IMR-90 (cell line): Measurements from ENCODE around the gene TMEM163. TPM values are rescaled to one million over a fixed set of nuclear protein-coding genes. Genes with fewer than 3 reads are reported as not detected.

ENCODE experiments used
- ATAC-seq: fragments of 200-7000 bp; cut with Tn5 transposase; 2 replicates; pipeline ENCODE4 v1.9.1; 2020; ENCODE audit warnings: low read depth, mild to moderate bottlenecking, moderate library complexity
- BruUV-seq: library from RNA; stranded (reverse); fragments of 400-500 nt; replicated peaks from 2 replicates; lab custom pipeline; 2021; lab: Mats Ljungman, UMichigan
- CTCF ChIA-PET: fragments of 300-600 bp; formaldehyde crosslinking; extraction: SDS; loops from one replicate; lab custom pipeline; 2021; ENCODE audit warnings: antibody characterized with exemption; lab: Yijun Ruan, JAX
- POLR2A ChIA-PET: fragments of 300-600 bp; sonication (Branson Sonifier 250); formaldehyde crosslinking; loops from one replicate; lab custom pipeline; 2022; ENCODE audit warnings: antibody characterized with exemption; ENCODE audit not compliant: unreplicated experiment; lab: Charles Lee
- DNase-seq: peaks from one replicate; pipeline ENCODE4 v3.0.0; 2013
- H2AFZ ChIP-seq: replicated peaks from 2 replicates; pipeline ENCODE3; 2013; ENCODE audit warnings: low read length, mild to moderate bottlenecking; ENCODE audit not compliant: poor library complexity
- H2AK5ac ChIP-seq: 2 replicates; pipeline ENCODE4 v1.6.1; 2013; ENCODE audit warnings: low read depth, low read length, inconsistent platforms
- H2AK9ac ChIP-seq: replicated peaks from 2 replicates; pipeline ENCODE3; 2013; ENCODE audit warnings: mild to moderate bottlenecking, low read depth, low read length, moderate library complexity; ENCODE audit not compliant: poor library complexity
- H2BK120ac ChIP-seq: 2 replicates; pipeline ENCODE4 v1.6.1; 2013; ENCODE audit warnings: low read depth, low read length, inconsistent platforms
- H2BK15ac ChIP-seq: 3 replicates; pipeline ENCODE4 v1.6.1; 2013; ENCODE audit warnings: low read depth, low read length, inconsistent platforms
- H2BK20ac ChIP-seq: 2 replicates; pipeline ENCODE4 v1.6.1; 2013; ENCODE audit warnings: low read depth, mild to moderate bottlenecking, inconsistent platforms, low read length, moderate library complexity
- H2BK5ac ChIP-seq: 2 replicates; pipeline ENCODE4 v1.6.1; 2013; ENCODE audit warnings: mild to moderate bottlenecking, low read depth, low read length, inconsistent platforms; ENCODE audit not compliant: poor library complexity, severe bottlenecking
- H3K14ac ChIP-seq: replicated peaks from 2 replicates; pipeline ENCODE4 v1.6.1; 2013; ENCODE audit warnings: low read depth, low read length, inconsistent platforms
- H3K18ac ChIP-seq: 2 replicates; pipeline ENCODE4 v1.6.1; 2013; ENCODE audit warnings: low read depth, low read length, control low read depth
- H3K23ac ChIP-seq: 2 replicates; pipeline ENCODE4 v1.6.1; 2013; ENCODE audit warnings: low read depth, low read length, inconsistent platforms
- H3K27ac ChIP-seq: 2 replicates; pipeline ENCODE4 v1.5.1; 2013; ENCODE audit warnings: mild to moderate bottlenecking, control low read depth, low read length; ENCODE audit not compliant: insufficient read depth
- H3K27me3 ChIP-seq: 2 replicates; pipeline ENCODE4 v1.6.1; 2013; ENCODE audit warnings: low read length; ENCODE audit not compliant: control insufficient read depth, insufficient read depth
- H3K36me3 ChIP-seq: 2 replicates; pipeline ENCODE4 v1.6.1; 2013; ENCODE audit warnings: low read length, mixed read lengths; ENCODE audit not compliant: control insufficient read depth, insufficient read depth
- H3K4ac ChIP-seq: 2 replicates; pipeline ENCODE4 v1.6.1; 2013; ENCODE audit warnings: low read depth, low read length, inconsistent platforms
- H3K4me1 ChIP-seq: 2 replicates; pipeline ENCODE4 v1.6.1; 2013; ENCODE audit warnings: low read length, mixed read lengths; ENCODE audit not compliant: control insufficient read depth, insufficient read depth
- H3K4me2 ChIP-seq: 2 replicates; pipeline ENCODE4 v1.6.1; 2013; ENCODE audit warnings: low read depth, mild to moderate bottlenecking, control low read depth, low read length, moderate library complexity
- H3K4me3 ChIP-seq: 2 replicates; pipeline ENCODE4 v1.5.1; 2013; ENCODE audit warnings: low read depth, mild to moderate bottlenecking, control low read depth, low read length, moderate library complexity; ENCODE audit not compliant: insufficient read depth
- H3K56ac ChIP-seq: 2 replicates; pipeline ENCODE4 v1.6.1; 2013; ENCODE audit warnings: low read length, inconsistent platforms; ENCODE audit not compliant: insufficient read depth; ENCODE audit errors: extremely low read depth
- H3K79me1 ChIP-seq, 2 experiments: 2 replicates each; pipeline ENCODE4 v1.6.1; 2013; ENCODE audit warnings: low read length in 2 of 2, inconsistent platforms in 1 of 2, low read depth in 1 of 2
- H3K9ac ChIP-seq: 2 replicates; pipeline ENCODE4 v1.6.1; 2013; ENCODE audit warnings: low read depth, low read length, control low read depth
- H3K9me1 ChIP-seq: 2 replicates; pipeline ENCODE4 v1.6.1; 2013; ENCODE audit warnings: low read length, inconsistent platforms; ENCODE audit not compliant: insufficient read depth
- H3K9me3 ChIP-seq: 2 replicates; pipeline ENCODE4 v1.6.1; 2013; ENCODE audit warnings: low read length; ENCODE audit not compliant: control insufficient read depth, insufficient read depth
- H4K20me1 ChIP-seq: 2 replicates; pipeline ENCODE4 v1.6.1; 2013; ENCODE audit warnings: low read length, inconsistent platforms; ENCODE audit not compliant: insufficient read depth
- H4K5ac ChIP-seq: 2 replicates; pipeline ENCODE4 v1.6.1; 2013; ENCODE audit warnings: mild to moderate bottlenecking, low read depth, low read length, control low read depth
- H4K8ac ChIP-seq, 2 experiments: 2 replicates each; pipeline ENCODE4 v1.6.1; 2013; ENCODE audit warnings: low read depth in 2 of 2, low read length in 2 of 2, control low read depth in 1 of 2, inconsistent platforms in 1 of 2
- H4K91ac ChIP-seq: 2 replicates; pipeline ENCODE4 v1.6.1; 2013; ENCODE audit warnings: low read depth, low read length, inconsistent platforms; ENCODE audit not compliant: insufficient read depth
- BHLHE40 ChIP-seq: fragments of 150-350 bp; IDR thresholded peaks from 2 replicates; pipeline ENCODE4 v1.6.1; 2016; ENCODE audit warnings: mild to moderate bottlenecking, low read depth, low read length
- FOS ChIP-seq: fragments of 150-350 bp; IDR thresholded peaks from 2 replicates; pipeline ENCODE4 v1.6.1; 2016; ENCODE audit warnings: low read depth, low read length
- MAZ ChIP-seq: IDR thresholded peaks from 2 replicates; pipeline ENCODE4 v1.6.1; 2012; ENCODE audit warnings: low read depth, mild to moderate bottlenecking, low read length, improper control_type of control experiment, moderate library complexity, borderline replicate concordance
- RCOR1 ChIP-seq: IDR thresholded peaks from 2 replicates; pipeline ENCODE4 v1.6.1; 2012; ENCODE audit warnings: mild to moderate bottlenecking, low read length, improper control_type of control experiment; ENCODE audit not compliant: insufficient replicate concordance
- WGBS, 2 experiments: methylation state at CpG; one replicate each; pipeline versions ENCODE4 v1.1.5 to v1.1.7; 2013; ENCODE audit warnings: missing lambda C conversion rate in 2 of 2; ENCODE audit not compliant: insufficient read length in 1 of 2; ENCODE audit errors: extremely low coverage in 2 of 2; 5-methylcytosine and 5-hydroxymethylcytosine counted together
- dilution Hi-C: fragments of 300-500 bp; cut with HindIII; formaldehyde crosslinking; loops from one replicate; pipeline ENCODE4 v1.14.3; 2018; ENCODE audit warnings: low sequenced_read_pairs; ENCODE audit not compliant: unreplicated experiment
- in situ Hi-C: fragments of 300-500 bp; cut with MboI; formaldehyde crosslinking; loops from 3 replicates; pipeline ENCODE4 v1.14.3; 2019; ENCODE audit warnings: low sequenced_read_pairs, inconsistent platforms, mixed read lengths
- intact Hi-C: fragments of 100-400 bp; cut with micrococcal nuclease; formaldehyde crosslinking; loops from 2 replicates; pipeline ENCODE4 v1.10.0; 2022
- polyA plus RNA-seq, 3 experiments: library from polyadenylated mRNA; depleted of rRNA; stranded (reverse); fragments of >200 nt; gene quantifications; 2 replicates each; pipeline ENCODE4 v1.2.3, GENCODE V29; 2012; ENCODE audit warnings: low replicate concordance in 1 of 3
- total RNA-seq: library from RNA; depleted of rRNA; stranded (reverse); fragments of >200 nt; gene quantifications from 2 replicates; pipeline ENCODE4 v1.2.3, GENCODE V29; 2012
- TF ChIP-seq, protein P1 (sequence below): fragments of 150-350 bp; IDR thresholded peaks from 2 replicates; pipeline ENCODE4 v1.6.1; 2016; ENCODE audit warnings: low read depth, mild to moderate bottlenecking, low read length, moderate library complexity, borderline replicate concordance

The TMEM163 gene
- total and polyA plus RNA-seq, 2 of the 4 experiments (the other 2 are of a cell fraction), result not detected

GRCh38 chr2:134594399-134594798 is 124.4 kb downstream of the TMEM163 start:
- Histone ChIP-seq H2AK9ac (no peak overlapping the region), H2BK120ac (no peak overlapping the region), H2BK15ac (no peak overlapping the region), H3K56ac (no peak overlapping the region), H3K27me3 (no peaks in the 10 kb centered on the region), H2BK5ac (no peak overlapping the region), H3K14ac (no peak overlapping the region), H3K4ac (no peak overlapping the region), H4K91ac (no peak overlapping the region), H3K27ac (no peak overlapping the region), H2AFZ (no peak overlapping the region), H3K23ac (no peak overlapping the region), H3K4me1 (no peaks in the 10 kb centered on the region), H3K18ac (no peak overlapping the region), H3K36me3 (no peaks in the 10 kb centered on the region), H3K9me3 (peaks cover 2% of the 10 kb centered on the region), H3K4me2 (no peak overlapping the region), H2AK5ac (no peak overlapping the region), H4K5ac (no peak overlapping the region), H4K20me1 (no peaks in the 10 kb centered on the region), H3K9me1 (no peaks in the 10 kb centered on the region), H3K9ac (no peak overlapping the region), H3K4me3 (no peak overlapping the region), H3K79me1 (no peaks in the 10 kb centered on the region), H4K8ac (no peak overlapping the region), H2BK20ac (no peak overlapping the region)
- dilution Hi-C loops (no loop called here), intact Hi-C loops (no loop called here), in situ Hi-C loops (no loop called here)
- ATAC-seq, result no peak
- ChIA-PET POLR2A (no interaction called here), CTCF (no interaction called here)
- no peak for DNase-seq
- no peak for TF ChIP-seq FOS
- TF ChIP-seq, protein P1, sequence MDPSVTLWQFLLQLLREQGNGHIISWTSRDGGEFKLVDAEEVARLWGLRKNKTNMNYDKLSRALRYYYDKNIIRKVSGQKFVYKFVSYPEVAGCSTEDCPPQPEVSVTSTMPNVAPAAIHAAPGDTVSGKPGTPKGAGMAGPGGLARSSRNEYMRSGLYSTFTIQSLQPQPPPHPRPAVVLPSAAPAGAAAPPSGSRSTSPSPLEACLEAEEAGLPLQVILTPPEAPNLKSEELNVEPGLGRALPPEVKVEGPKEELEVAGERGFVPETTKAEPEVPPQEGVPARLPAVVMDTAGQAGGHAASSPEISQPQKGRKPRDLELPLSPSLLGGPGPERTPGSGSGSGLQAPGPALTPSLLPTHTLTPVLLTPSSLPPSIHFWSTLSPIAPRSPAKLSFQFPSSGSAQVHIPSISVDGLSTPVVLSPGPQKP, result no peak
- no peak for TF ChIP-seq RCOR1
- TF ChIP-seq MAZ, result no peak
- TF ChIP-seq BHLHE40, result no peak
- no TSS peak for BruUV-seq
- 60% methylated on average over 1 of the region's 6 CpGs; no CpG with 5 or more reads in 1 of the 2 experiments for WGBS, 2 experiments
